T-helper 17 cell (primary cell): ENCODE results near the gene TIFAB. TPM values are rescaled to one million over a fixed set of nuclear protein-coding genes. Genes with fewer than 3 reads are reported as not detected.

Experiments used
- ATAC-seq: fragments of 150-1000 bp; cut with Tn5 transposase; 2 replicates; pipeline ENCODE4 v1.10.0; 2021; ENCODE audit warnings: mild to moderate bottlenecking, moderate library complexity
- DNase-seq, 3 donors: peaks; one replicate each; pipeline versions ENCODE4 v3.0.0 to v3.0.0-alpha.2; 2020 to 2021
- H3K9me3 ChIP-seq: one replicate; pipeline ENCODE4 v1.7.0; 2013; ENCODE audit warnings: low read length, mild to moderate bottlenecking; ENCODE audit not compliant: control insufficient read depth, poor library complexity, severe bottlenecking
- H3K27ac Mint-ChIP-seq: one replicate; pipeline ENCODE4 v1.8.0; 2022; ENCODE audit warnings: mild to moderate bottlenecking, moderate library complexity, mixed read lengths
- H3K27me3 Mint-ChIP-seq: one replicate; pipeline ENCODE4 v1.8.0; 2022; ENCODE audit warnings: mixed read lengths
- H3K36me3 Mint-ChIP-seq: one replicate; pipeline ENCODE4 v1.8.0; 2022; ENCODE audit warnings: low read depth, mixed read lengths
- H3K4me1 Mint-ChIP-seq: one replicate; pipeline ENCODE4 v1.8.0; 2022; ENCODE audit warnings: mild to moderate bottlenecking, mixed read lengths
- H3K4me3 Mint-ChIP-seq: one replicate; pipeline ENCODE4 v1.8.0; 2022; ENCODE audit warnings: mild to moderate bottlenecking, moderate library complexity, mixed read lengths
- total RNA-seq, 4 donors: library from RNA in 2 of 4; stranded (reverse) in 2 of 4; gene quantifications; one replicate each; pipeline ENCODE4 v1.2.3 and lab custom pipeline; 2022 to 2026

The TIFAB gene
- total RNA-seq, 2 donors from 2014 or later: 0.13 TPM; not detected in 1

DNA sequence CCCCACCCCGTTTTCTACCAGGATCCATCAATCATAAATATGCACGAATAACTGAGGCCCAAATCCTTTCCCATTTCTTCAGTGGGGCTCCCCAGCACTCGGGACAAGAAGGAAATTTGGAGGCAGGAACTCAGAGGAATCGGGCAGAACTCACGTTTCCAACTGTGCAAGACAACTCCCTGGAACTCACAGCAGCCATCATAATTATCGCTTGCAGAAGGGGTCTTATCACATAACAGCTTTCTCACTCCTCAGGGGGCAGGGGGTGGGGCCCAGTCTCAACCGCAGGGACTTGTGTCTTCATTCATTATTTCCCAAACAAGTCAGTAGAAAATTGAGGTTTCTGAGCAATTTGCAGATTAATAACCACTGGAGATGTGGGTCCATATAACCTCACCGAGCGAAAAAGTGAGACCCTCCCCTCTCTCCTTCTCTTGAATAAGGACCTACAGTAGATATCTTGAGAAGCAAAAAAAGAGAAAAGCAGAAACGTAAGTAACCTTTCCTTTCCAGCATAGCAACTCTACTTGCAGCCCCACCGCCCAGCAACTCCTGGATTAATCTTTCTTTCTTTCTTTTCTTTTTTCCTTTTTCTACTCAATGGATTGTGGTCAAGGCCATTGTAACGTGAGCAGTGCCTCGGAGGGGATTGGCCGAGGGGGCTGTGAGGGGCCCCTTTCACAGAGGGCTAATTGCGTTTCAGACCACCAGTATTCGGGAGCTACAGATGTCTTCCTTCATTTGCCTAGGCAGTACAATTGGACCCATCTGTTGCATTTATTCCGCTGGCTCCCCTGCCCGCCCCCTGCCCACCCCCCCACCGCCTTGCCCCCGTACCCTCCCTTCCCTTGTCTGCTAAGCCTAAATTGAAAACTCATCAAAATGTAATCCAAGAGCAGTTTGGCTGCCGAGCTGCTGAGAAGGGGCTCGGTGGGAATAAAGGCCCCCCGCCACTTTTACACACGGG lies 24.7 kb upstream of the TIFAB start:
- DNase-seq (no peak), ATAC-seq (no peak)
- H3K9me3 ChIP-seq: no peaks in the 10 kb centered on the region
- Mint-ChIP-seq H3K27me3 (peaks cover 53% of the 10 kb centered on the region), H3K4me1 (no peaks in the 10 kb centered on the region), H3K36me3 (no peaks in the 10 kb centered on the region), H3K4me3 (no peak overlapping the region), H3K27ac (no peak overlapping the region)

GRCh38 chr5:135473956-135474670 lies 22.0 kb upstream of the TIFAB start:
- H3K9me3 ChIP-seq: no peaks in the 10 kb centered on the region
- Mint-ChIP-seq H3K4me1 (peaks cover 2% of the 10 kb centered on the region), H3K36me3 (peaks cover 3% of the 10 kb centered on the region), H3K27me3 (peaks cover 67% of the 10 kb centered on the region), H3K4me3 (no peak overlapping the region), H3K27ac (no peak overlapping the region)
- DNase-seq (no peak), ATAC-seq (no peak)

GRCh38 chr5:135472141-135472540 lies 20.0 kb upstream of the TIFAB start:
- no peak overlapping the region for H3K4me3 Mint-ChIP-seq
- ATAC-seq: no peak
- H3K27ac Mint-ChIP-seq: no peak overlapping the region
- H3K27me3 Mint-ChIP-seq: peaks cover 71% of the 10 kb centered on the region
- H3K36me3 Mint-ChIP-seq: peaks cover 3% of the 10 kb centered on the region
- peaks cover 2% of the 10 kb centered on the region for H3K4me1 Mint-ChIP-seq
- no peak for DNase-seq
- H3K9me3 ChIP-seq: no peaks in the 10 kb centered on the region

DNA sequence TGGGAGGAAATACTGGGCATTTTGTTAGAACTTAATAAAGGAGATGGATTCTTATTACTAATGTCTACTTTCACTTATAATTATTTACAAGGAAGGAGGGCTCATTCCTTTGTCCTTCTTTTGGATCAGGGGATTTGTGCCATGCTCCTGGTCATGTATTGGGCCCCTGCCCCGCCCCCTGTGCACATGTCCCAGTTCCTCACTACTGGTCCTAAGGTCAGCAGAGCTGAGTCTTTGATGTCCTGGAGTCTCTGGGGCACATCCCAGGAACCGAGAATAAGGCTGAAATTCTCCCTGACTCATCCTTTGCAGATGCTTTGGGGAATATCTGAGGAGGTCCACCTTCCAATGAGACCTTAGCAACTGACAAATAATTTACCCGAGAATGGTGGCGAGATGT lies 19.6 kb upstream of the TIFAB start:
- Mint-ChIP-seq H3K4me3 (no peak overlapping the region), H3K27ac (no peak overlapping the region), H3K36me3 (peaks cover 3% of the 10 kb centered on the region), H3K4me1 (peaks cover 2% of the 10 kb centered on the region), H3K27me3 (peaks cover 69% of the 10 kb centered on the region)
- H3K9me3 ChIP-seq: no peaks in the 10 kb centered on the region
- no peak for ATAC-seq
- no peak for DNase-seq

- no peak for ATAC-seq
- Mint-ChIP-seq H3K4me3 (no peak overlapping the region), H3K36me3 (peaks cover 5% of the 10 kb centered on the region), H3K27ac (no peak overlapping the region), H3K27me3 (peaks cover 77% of the 10 kb centered on the region), H3K4me1 (peaks cover 8% of the 10 kb centered on the region)
- DNase-seq: no peak
- no peaks in the 10 kb centered on the region for H3K9me3 ChIP-seq
These were observed 17.8 kb upstream of the TIFAB start for GRCh38 chr5:135469911-135470310.

DNA sequence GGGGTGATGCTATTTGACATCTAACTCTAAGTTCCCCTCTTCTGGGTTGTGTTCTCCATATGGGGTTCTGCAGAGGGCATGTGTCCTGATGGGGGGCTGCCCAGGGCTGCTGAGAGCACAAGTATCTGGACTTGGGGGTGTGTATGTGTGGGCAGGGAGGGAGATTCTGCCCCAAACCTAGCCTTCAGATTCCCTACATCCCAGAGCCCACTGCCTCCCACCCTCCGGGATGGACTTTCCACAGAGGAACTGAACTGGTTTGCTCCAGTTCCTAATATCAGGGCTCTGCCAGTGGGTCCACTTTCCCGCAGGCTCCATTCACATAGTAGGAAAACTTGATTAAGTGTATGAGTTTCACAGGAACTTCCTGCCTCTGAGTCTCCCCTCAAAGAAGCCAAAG lies 16.4 kb upstream of the TIFAB start:
- ATAC-seq (no peak), DNase-seq (no peak)
- Mint-ChIP-seq H3K36me3 (peaks cover 5% of the 10 kb centered on the region), H3K4me1 (peaks cover 8% of the 10 kb centered on the region), H3K27ac (no peak overlapping the region), H3K27me3 (peaks cover 77% of the 10 kb centered on the region), H3K4me3 (no peak overlapping the region)
- H3K9me3 ChIP-seq: no peaks in the 10 kb centered on the region

DNA sequence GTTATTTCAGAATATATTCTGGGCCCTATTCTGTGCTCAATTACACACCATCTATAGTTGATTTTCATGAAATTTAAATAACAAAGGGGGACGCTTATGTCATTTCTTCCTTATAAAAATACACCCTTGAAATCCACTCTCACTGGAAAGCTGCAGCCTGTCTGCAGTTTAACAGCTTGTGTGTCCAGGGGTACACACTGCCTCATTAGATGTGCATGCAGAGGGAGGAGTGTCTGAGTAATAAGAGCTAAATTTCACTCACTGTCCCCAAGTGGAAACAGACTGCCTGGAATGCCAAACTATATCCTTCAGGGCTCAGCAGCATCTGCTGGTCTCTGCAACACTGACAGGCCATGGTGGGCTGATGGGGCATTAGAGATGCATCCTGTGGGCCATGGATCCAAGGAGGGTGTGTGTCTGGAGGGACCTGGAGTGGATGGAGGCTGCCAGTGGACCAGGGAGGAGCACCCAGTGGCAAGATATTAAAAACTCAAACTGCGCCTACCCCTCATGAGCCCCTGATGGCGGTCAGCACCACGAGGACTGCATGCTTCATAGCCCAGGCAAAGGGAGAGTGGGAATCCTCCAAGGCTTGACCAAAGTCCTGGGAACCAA lies 15.8 kb upstream of the TIFAB start:
- ATAC-seq (no peak), DNase-seq (no peak)
- Mint-ChIP-seq H3K4me1 (peaks cover 8% of the 10 kb centered on the region), H3K27ac (no peak overlapping the region), H3K4me3 (no peak overlapping the region), H3K27me3 (peaks cover 74% of the 10 kb centered on the region), H3K36me3 (peaks cover 5% of the 10 kb centered on the region)
- H3K9me3 ChIP-seq: no peaks in the 10 kb centered on the region

DNA sequence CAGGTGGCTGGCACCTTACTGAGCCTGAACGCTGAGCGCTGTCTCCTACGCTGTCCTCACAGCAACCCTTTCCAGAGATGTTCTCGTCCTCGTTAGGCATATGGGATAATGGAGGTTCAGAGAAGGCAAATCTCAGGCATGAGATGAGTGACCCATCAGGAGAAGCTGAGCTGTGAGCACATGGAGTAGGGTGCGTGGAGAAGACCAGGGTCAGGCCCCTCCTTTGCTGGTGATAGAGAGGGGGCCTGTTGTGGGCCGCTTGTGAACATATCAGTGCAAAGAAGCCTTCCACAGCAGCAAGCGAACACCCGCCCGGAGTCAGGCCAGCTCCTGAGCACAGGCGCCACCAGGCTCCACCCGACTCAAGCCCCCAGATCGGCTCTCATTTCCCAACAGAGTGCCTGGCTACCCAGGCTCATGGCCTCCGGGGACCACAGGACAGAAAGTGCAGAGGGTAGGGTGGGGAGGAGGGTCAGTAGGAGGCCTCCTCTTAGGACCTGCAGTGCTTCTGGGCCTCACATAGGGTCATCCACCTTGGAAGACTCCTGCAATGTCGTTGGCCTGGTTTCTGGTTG lies 15.0 kb upstream of the TIFAB start:
- H3K27ac Mint-ChIP-seq: no peak overlapping the region
- ATAC-seq: no peak
- peaks cover 13% of the 10 kb centered on the region for H3K4me1 Mint-ChIP-seq
- H3K9me3 ChIP-seq: no peaks in the 10 kb centered on the region
- no peak for DNase-seq
- peaks cover 5% of the 10 kb centered on the region for H3K36me3 Mint-ChIP-seq
- no peak overlapping the region for H3K4me3 Mint-ChIP-seq
- H3K27me3 Mint-ChIP-seq: peaks cover 77% of the 10 kb centered on the region

- Mint-ChIP-seq H3K27me3 (peaks cover 70% of the 10 kb centered on the region), H3K27ac (no peak overlapping the region), H3K4me3 (peak overlapping the region; percentile 76), H3K36me3 (peaks cover 5% of the 10 kb centered on the region), H3K4me1 (peaks cover 13% of the 10 kb centered on the region)
- ATAC-seq: peak; percentile 80
- DNase-seq: peak; percentile 24 to 45 (median 27)
- H3K9me3 ChIP-seq: no peaks in the 10 kb centered on the region
These were observed 14.3 kb upstream of the TIFAB start for GRCh38 chr5:135466178-135467050.

DNA sequence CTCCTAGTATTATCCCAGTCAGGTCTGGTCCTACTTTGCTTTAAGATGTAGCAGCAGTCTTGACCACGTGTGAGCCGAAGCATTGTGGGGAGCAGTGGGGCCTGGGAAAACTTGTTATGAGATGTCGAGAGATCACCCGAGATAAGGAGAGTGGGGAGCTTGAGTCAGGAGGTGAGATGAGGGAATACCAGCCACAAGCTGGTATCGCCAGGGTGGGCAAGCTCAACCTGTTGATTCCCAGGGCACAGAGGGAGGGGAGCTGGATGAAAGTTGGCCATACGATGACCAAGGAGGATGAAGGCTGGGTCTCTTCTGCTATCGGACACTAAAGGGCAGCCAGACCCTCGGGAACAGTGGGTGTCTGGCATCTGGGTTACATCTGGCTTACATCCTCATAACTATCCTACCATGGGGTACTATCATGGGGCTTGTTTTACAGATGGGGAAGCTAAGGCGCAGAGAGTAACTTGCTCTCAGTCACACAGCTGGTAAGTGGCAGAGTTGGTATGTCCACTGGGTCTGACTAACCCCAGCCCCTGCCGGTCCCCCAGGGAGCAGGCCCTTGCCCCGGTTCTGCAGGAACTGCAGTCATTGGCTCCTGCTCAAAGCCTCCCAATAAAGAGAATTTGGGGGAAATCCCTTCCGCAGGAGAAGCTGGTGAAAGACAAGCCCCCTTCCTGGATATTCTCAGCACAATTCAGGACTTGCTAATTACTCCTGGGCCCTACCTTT lies 13.4 kb upstream of the TIFAB start:
- no peaks in the 10 kb centered on the region for H3K9me3 ChIP-seq
- ATAC-seq: no peak
- H3K27me3 Mint-ChIP-seq: peaks cover 69% of the 10 kb centered on the region
- peaks cover 3% of the 10 kb centered on the region for H3K36me3 Mint-ChIP-seq
- no peak for DNase-seq
- H3K4me1 Mint-ChIP-seq: peaks cover 13% of the 10 kb centered on the region
- no peak overlapping the region for H3K4me3 Mint-ChIP-seq
- H3K27ac Mint-ChIP-seq: no peak overlapping the region

DNA sequence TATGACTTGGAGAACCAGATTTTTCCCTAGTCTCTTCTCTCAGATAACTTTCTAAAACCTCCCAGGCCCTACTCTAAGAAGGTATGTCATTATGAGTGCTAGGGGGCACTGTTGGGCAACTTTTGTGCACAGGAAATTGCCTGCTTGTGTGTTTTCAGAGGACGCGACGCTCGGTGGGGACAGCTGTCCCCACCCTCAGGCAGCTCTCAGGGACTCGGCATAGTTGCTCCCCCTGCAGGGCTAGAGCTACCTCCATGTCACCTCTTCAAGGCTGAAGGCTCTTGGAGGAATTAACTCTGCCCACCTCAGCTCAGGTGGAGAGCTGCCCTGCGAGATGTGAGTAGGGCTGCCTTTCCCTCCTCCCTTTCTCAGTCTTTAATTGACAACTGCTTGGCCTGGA lies 10.2 kb upstream of the TIFAB start:
- Mint-ChIP-seq H3K4me1 (peaks cover 11% of the 10 kb centered on the region), H3K27ac (peak overlapping the region; percentile 47), H3K36me3 (peaks cover 2% of the 10 kb centered on the region), H3K27me3 (peaks cover 61% of the 10 kb centered on the region), H3K4me3 (no peak overlapping the region)
- peak in 2 of 3 donors; percentile 10 to 13 for DNase-seq
- peak; percentile 71 for ATAC-seq
- H3K9me3 ChIP-seq: no peaks in the 10 kb centered on the region
